Measurements from ENCODE around the gene DNM3. TPM values are rescaled to one million over a fixed set of nuclear protein-coding genes. Genes with fewer than 3 reads are reported as not detected.
A peak's percentile ranks its signal among the peaks of the same experiment; 100 is the strongest.

Gene DNM3
- total RNA-seq, 1 donor from 2014 or later = 4.7 TPM

- Mint-ChIP-seq H3K4me1 (ENCODE audit: low read depth, unreplicated experiment) (no peaks in the 10 kb centered on the region), H3K9me3 (ENCODE audit: unreplicated experiment) (peaks cover 2% of the 10 kb centered on the region), H3K36me3 (ENCODE audit: low read depth, unreplicated experiment) (no peaks in the 10 kb centered on the region), H3K27me3 (ENCODE audit: low read depth, unreplicated experiment) (no peaks in the 10 kb centered on the region), H3K4me3 (ENCODE audit: unreplicated experiment) (no peak overlapping the region), H3K27ac (ENCODE audit: unreplicated experiment) (no peak overlapping the region)
- Histone ChIP-seq H3K4me2 (ENCODE audit: low read length) (no peak overlapping the region), H3K27ac (ENCODE audit: low read depth, low read length) (no peak overlapping the region), H3K4me1 (ENCODE audit: insufficient read depth, low read length) (no peaks in the 10 kb centered on the region), H3K27me3 (ENCODE audit: insufficient read depth, low read length) (no peaks in the 10 kb centered on the region), H4K20me1 (ENCODE audit: insufficient read depth, low read length) (no peaks in the 10 kb centered on the region), H2AFZ (ENCODE audit: low read depth, low read length) (no peak overlapping the region), H3K79me2 (ENCODE audit: insufficient read depth, low read length) (no peaks in the 10 kb centered on the region), H3K4me3 (ENCODE audit: insufficient read depth, low read depth, low read length) (no peak overlapping the region), H3K9me3 (ENCODE audit: insufficient read depth, low read depth, low read length) (no peaks in the 10 kb centered on the region), H3K9ac (ENCODE audit: low read length) (no peak overlapping the region), H3K36me3 (ENCODE audit: insufficient read depth, low read length) (no peaks in the 10 kb centered on the region)
- DNase-seq (ENCODE audit: low read depth) (no peak), FAIRE-seq (no peak)
- TF ChIP-seq CTCF (IDR thresholded peaks at IDR 0.05; ENCODE audit: insufficient read depth, low read depth, low read length) = no peak
- TF ChIP-seq EZH2 (IDR thresholded peaks at IDR 0.05; ENCODE audit: insufficient read depth, low read length) = no peak
Measured at GRCh38 chr1:172083191-172083590, 241.9 kb downstream of the DNM3 start.

DNA sequence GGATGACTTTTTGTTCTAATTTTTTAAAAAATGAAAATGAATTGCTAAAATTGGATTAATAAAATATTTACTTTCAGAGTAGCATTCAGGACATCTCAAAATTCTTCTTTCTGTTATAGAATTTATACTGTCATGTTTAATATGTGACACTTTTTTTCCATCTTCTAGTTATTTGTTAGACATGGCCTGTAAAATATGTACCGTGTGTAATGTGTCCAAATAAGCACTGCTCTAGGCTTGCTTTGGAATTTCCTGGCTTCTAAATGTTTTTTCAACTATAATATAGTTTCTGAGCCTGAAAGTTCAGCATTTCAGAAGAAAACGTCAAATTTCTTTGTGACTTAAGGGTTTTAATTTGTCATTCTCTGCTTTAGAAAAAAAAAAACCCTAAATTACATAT lies 243.6 kb downstream of the DNM3 start:
- no peak overlapping the region for H3K27ac Mint-ChIP-seq (ENCODE audit: unreplicated experiment)
- TF ChIP-seq CTCF (IDR thresholded peaks at IDR 0.05; ENCODE audit: insufficient read depth, low read depth, low read length) (no peak), EZH2 (IDR thresholded peaks at IDR 0.05; ENCODE audit: insufficient read depth, low read length) (no peak)

DNA sequence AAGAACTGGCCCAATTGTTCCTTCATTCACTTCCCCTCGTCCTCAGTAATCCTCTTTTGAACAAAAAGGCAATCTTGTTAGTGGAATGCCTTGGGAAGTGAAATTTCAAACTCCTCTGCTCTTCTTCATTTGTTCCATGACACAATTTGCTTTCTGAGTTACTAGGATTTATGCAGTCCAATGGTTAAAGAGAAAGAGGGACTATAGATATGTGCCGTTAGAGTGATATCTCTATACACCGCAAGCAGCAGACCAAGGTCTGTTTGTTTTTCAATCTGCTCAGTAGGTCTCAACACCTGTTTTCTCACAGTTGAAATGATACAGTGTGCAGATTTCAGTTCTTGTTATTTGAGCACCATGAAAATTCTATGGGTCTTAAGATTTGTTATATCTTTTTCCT lies 244.0 kb downstream of the DNM3 start:
- H3K9me3 Mint-ChIP-seq (ENCODE audit: unreplicated experiment) = no peaks in the 10 kb centered on the region
- H3K27me3 Mint-ChIP-seq (ENCODE audit: low read depth, unreplicated experiment) = no peaks in the 10 kb centered on the region
- no peak overlapping the region for H3K9ac ChIP-seq (ENCODE audit: low read length)
- no peaks in the 10 kb centered on the region for H3K79me2 ChIP-seq (ENCODE audit: insufficient read depth, low read length)
- no peak for TF ChIP-seq EZH2 (IDR thresholded peaks at IDR 0.05; ENCODE audit: insufficient read depth, low read length)
- TF ChIP-seq CTCF (IDR thresholded peaks at IDR 0.05; ENCODE audit: insufficient read depth, low read depth, low read length) = no peak
- no peak overlapping the region for H3K27ac ChIP-seq (ENCODE audit: low read depth, low read length)
- H3K9me3 ChIP-seq (ENCODE audit: insufficient read depth, low read depth, low read length) = no peaks in the 10 kb centered on the region
- H2AFZ ChIP-seq (ENCODE audit: low read depth, low read length) = no peak overlapping the region
- no peak overlapping the region for H3K27ac Mint-ChIP-seq (ENCODE audit: unreplicated experiment)
- H3K4me3 Mint-ChIP-seq (ENCODE audit: unreplicated experiment) = no peak overlapping the region
- peak; percentile 29 for FAIRE-seq
- no peaks in the 10 kb centered on the region for H3K36me3 Mint-ChIP-seq (ENCODE audit: low read depth, unreplicated experiment)
- H3K27me3 ChIP-seq (ENCODE audit: insufficient read depth, low read length) = no peaks in the 10 kb centered on the region
- DNase-seq (ENCODE audit: low read depth) = no peak
- H3K4me1 Mint-ChIP-seq (ENCODE audit: low read depth, unreplicated experiment) = peaks cover 4% of the 10 kb centered on the region
- H4K20me1 ChIP-seq (ENCODE audit: insufficient read depth, low read length) = no peaks in the 10 kb centered on the region
- H3K4me3 ChIP-seq (ENCODE audit: insufficient read depth, low read depth, low read length) = no peak overlapping the region
- no peak overlapping the region for H3K4me2 ChIP-seq (ENCODE audit: low read length)
- no peaks in the 10 kb centered on the region for H3K4me1 ChIP-seq (ENCODE audit: insufficient read depth, low read length)
- H3K36me3 ChIP-seq (ENCODE audit: insufficient read depth, low read length) = no peaks in the 10 kb centered on the region

More for the DNA sequence above, 243.6 kb downstream of the DNM3 start:
- Histone ChIP-seq H3K4me1 (ENCODE audit: insufficient read depth, low read length) (no peaks in the 10 kb centered on the region), H4K20me1 (ENCODE audit: insufficient read depth, low read length) (no peaks in the 10 kb centered on the region), H3K27me3 (ENCODE audit: insufficient read depth, low read length) (no peaks in the 10 kb centered on the region), H3K9me3 (ENCODE audit: insufficient read depth, low read depth, low read length) (no peaks in the 10 kb centered on the region), H3K9ac (ENCODE audit: low read length) (no peak overlapping the region), H3K4me2 (ENCODE audit: low read length) (no peak overlapping the region), H2AFZ (ENCODE audit: low read depth, low read length) (no peak overlapping the region), H3K4me3 (ENCODE audit: insufficient read depth, low read depth, low read length) (no peak overlapping the region), H3K79me2 (ENCODE audit: insufficient read depth, low read length) (no peaks in the 10 kb centered on the region), H3K27ac (ENCODE audit: low read depth, low read length) (no peak overlapping the region), H3K36me3 (ENCODE audit: insufficient read depth, low read length) (no peaks in the 10 kb centered on the region)
- H3K27me3 Mint-ChIP-seq (ENCODE audit: low read depth, unreplicated experiment) = no peaks in the 10 kb centered on the region
- no peak overlapping the region for H3K4me3 Mint-ChIP-seq (ENCODE audit: unreplicated experiment)
- DNase-seq (ENCODE audit: low read depth) (no peak), FAIRE-seq (no peak)
- peaks cover under 1% of the 10 kb centered on the region for H3K4me1 Mint-ChIP-seq (ENCODE audit: low read depth, unreplicated experiment)
- H3K9me3 Mint-ChIP-seq (ENCODE audit: unreplicated experiment) = no peaks in the 10 kb centered on the region
- no peaks in the 10 kb centered on the region for H3K36me3 Mint-ChIP-seq (ENCODE audit: low read depth, unreplicated experiment)
